Transverse colon (tissue), 4 donors: ENCODE data around the gene BLVRA.

ENCODE experiments used
- POLR2A ChIP-seq: fragments of 450-650 bp; IDR thresholded peaks from one replicate; pipeline ENCODE4 v1.6.1; 2016; ENCODE audit warnings: antibody characterized with exemption, mild to moderate bottlenecking, moderate library complexity
- POLR2AphosphoS5 ChIP-seq, 3 donors: sonication (generic); formaldehyde crosslinking; IDR thresholded peaks; one replicate each; pipeline ENCODE4 v1.6.1; 2016; ENCODE audit warnings: antibody characterized with exemption in 3 of 3
- TF ChIP-seq, protein P1 (sequence below), 5 experiments: fragments of 200-600 bp in 3 of 5; fragments of 450-650 bp in 2 of 5; sonication (generic) in 3 of 5; IDR thresholded peaks; 1 replicate in 2 of 5; 2 replicates in 3 of 5; pipeline ENCODE4 v1.5.1; 2016 to 2017; ENCODE audit warnings: antibody characterized with exemption in 5 of 5, inconsistent platforms in 3 of 5, mild to moderate bottlenecking in 2 of 5, moderate library complexity in 1 of 5

DNA sequence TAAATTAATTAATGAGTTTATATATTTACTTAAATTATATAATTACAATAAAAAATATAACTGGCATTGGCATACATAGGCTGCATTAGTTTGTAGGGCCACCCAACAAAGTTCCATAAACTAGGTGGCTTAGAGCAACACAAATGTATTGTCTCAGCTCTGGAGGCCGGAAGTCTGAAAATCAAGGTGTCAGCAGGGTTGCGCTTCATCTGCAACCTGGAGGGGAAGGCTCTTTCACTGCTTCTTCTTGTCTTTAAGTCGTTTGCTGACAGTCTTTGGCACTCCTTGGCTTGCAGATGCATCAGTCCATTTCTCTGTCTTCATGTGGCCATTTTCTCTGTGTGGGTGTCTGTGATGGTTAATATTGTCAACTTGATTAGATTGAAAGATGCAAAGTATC, 6.1 kb upstream of the BLVRA start:
- TF ChIP-seq POLR2A (no peak), POLR2AphosphoS5 (IDR thresholded peaks at IDR 0.05) (no peak)
- TF ChIP-seq, protein P1, sequence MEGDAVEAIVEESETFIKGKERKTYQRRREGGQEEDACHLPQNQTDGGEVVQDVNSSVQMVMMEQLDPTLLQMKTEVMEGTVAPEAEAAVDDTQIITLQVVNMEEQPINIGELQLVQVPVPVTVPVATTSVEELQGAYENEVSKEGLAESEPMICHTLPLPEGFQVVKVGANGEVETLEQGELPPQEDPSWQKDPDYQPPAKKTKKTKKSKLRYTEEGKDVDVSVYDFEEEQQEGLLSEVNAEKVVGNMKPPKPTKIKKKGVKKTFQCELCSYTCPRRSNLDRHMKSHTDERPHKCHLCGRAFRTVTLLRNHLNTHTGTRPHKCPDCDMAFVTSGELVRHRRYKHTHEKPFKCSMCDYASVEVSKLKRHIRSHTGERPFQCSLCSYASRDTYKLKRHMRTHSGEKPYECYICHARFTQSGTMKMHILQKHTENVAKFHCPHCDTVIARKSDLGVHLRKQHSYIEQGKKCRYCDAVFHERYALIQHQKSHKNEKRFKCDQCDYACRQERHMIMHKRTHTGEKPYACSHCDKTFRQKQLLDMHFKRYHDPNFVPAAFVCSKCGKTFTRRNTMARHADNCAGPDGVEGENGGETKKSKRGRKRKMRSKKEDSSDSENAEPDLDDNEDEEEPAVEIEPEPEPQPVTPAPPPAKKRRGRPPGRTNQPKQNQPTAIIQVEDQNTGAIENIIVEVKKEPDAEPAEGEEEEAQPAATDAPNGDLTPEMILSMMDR (IDR thresholded peaks at IDR 0.05) = no peak
